GM12878 (cell line): ENCODE data around the gene CALM3. TPM values are rescaled to one million over a fixed set of nuclear protein-coding genes. Genes with fewer than 3 reads are reported as not detected.

Experiments used
- DPF2 ChIP-seq: fragments of 450-650 bp; IDR thresholded peaks from 2 replicates; pipeline ENCODE4 v1.6.1; 2017; ENCODE audit warnings: mild to moderate bottlenecking
- LARP7 ChIP-seq: fragments of 450-650 bp; IDR thresholded peaks from 2 replicates; pipeline ENCODE4 v1.6.1; 2017; ENCODE audit warnings: mild to moderate bottlenecking
- MXI1 ChIP-seq: fragments of 150-350 bp; IDR thresholded peaks from 2 replicates; pipeline ENCODE4 v1.6.1; 2011; ENCODE audit warnings: low read depth, mild to moderate bottlenecking, inconsistent platforms, low read length, improper control_type of control experiment
- NKRF ChIP-seq: fragments of 450-650 bp; conservative IDR thresholded peaks from 2 replicates; pipeline ENCODE4 v1.6.1; 2017; ENCODE audit warnings: mild to moderate bottlenecking, moderate library complexity
- POLR2A ChIP-seq: IDR thresholded peaks from 2 replicates; pipeline ENCODE4 v1.6.1; 2011; ENCODE audit warnings: low read depth, mild to moderate bottlenecking, low read length
- POLR2AphosphoS2 ChIP-seq: IDR thresholded peaks from 2 replicates; pipeline ENCODE4 v1.6.1; 2011; ENCODE audit warnings: low read depth, mild to moderate bottlenecking, low read length, improper control_type of control experiment, moderate library complexity
- POU2F2 ChIP-seq: IDR thresholded peaks from 3 replicates; pipeline ENCODE4 v1.6.1; 2011; ENCODE audit warnings: low read depth, mild to moderate bottlenecking, low read length, borderline replicate concordance
- RB1 ChIP-seq: fragments of 450-650 bp; formaldehyde crosslinking; IDR thresholded peaks from 2 replicates; pipeline ENCODE4 v1.6.1; 2017; ENCODE audit warnings: mild to moderate bottlenecking, borderline replicate concordance
- SMAD1 ChIP-seq: fragments of 450-650 bp; IDR thresholded peaks from 2 replicates; pipeline ENCODE4 v1.6.1; 2018; ENCODE audit warnings: mild to moderate bottlenecking, low read depth; ENCODE audit not compliant: partially characterized antibody
- SRF ChIP-seq, 2 experiments: IDR thresholded peaks; 2 replicates each; pipeline ENCODE4 v1.6.1; 2011; ENCODE audit warnings: low read depth in 2 of 2, low read length in 2 of 2, mild to moderate bottlenecking in 1 of 2, moderate library complexity in 1 of 2
- TAF1 ChIP-seq: IDR thresholded peaks from 2 replicates; pipeline ENCODE4 v1.6.1; 2011; ENCODE audit warnings: mild to moderate bottlenecking, low read depth, low read length, borderline replicate concordance
- TCF3 ChIP-seq: IDR thresholded peaks from 2 replicates; pipeline ENCODE4 v1.6.1; 2012; ENCODE audit warnings: low read depth, mild to moderate bottlenecking, low read length, borderline replicate concordance; ENCODE audit not compliant: insufficient read depth
- YY1 ChIP-seq: IDR thresholded peaks from 2 replicates; pipeline ENCODE4 v1.6.1; 2011; ENCODE audit warnings: low read depth, mild to moderate bottlenecking, low read length
- ZNF24 ChIP-seq: fragments of 450-650 bp; IDR thresholded peaks from 2 replicates; pipeline ENCODE4 v1.6.1; 2017; ENCODE audit warnings: antibody characterized with exemption, mild to moderate bottlenecking
- ZNF687 ChIP-seq: fragments of 450-650 bp; IDR thresholded peaks from 2 replicates; pipeline ENCODE4 v1.6.1; 2017; ENCODE audit warnings: mild to moderate bottlenecking, moderate library complexity
- polyA plus RNA-seq, 11 experiments: library from polyadenylated mRNA; depleted of rRNA in 4 of 11; unstranded in 6 of 11; stranded (reverse) in 5 of 11; fragments of >200 nt; fragmentation: Nextera tagmentation in 4 of 11; fragmentation: Illumina TruSeq in 1 of 11; extraction: Ambion mirVana in 4 of 11; extraction: Trizol in 1 of 11; gene quantifications; 1 replicate in 1 of 11; 2 replicates in 10 of 11; pipeline versions ENCODE4 v1.2.1 to v1.2.3, GENCODE V29; 2011 to 2016; ENCODE audit warnings: inconsistent platforms in 2 of 11, missing spikeins in 2 of 11, low read depth in 1 of 11
- total RNA-seq, 4 experiments: library from RNA; depleted of rRNA in 3 of 4; stranded (reverse); fragments of >200 nt in 3 of 4; fragmentation: Illumina TruSeq in 1 of 4; extraction: Trizol in 1 of 4; gene quantifications; 2 replicates each; pipeline versions ENCODE4 v1.2.1 to v1.2.3, GENCODE V29; 2013 to 2021
- TF ChIP-seq, protein P1 (sequence below): IDR thresholded peaks from 2 replicates; pipeline ENCODE4 v1.6.1; 2012; ENCODE audit warnings: low read depth, low read length, improper control_type of control experiment

Gene CALM3
- total and polyA plus RNA-seq, 10 of the 15 experiments (the other 5 are each of a cell fraction or from before 2014, with no cell fraction given): 164 to 849 (median 347) TPM

- TF ChIP-seq, protein P1, sequence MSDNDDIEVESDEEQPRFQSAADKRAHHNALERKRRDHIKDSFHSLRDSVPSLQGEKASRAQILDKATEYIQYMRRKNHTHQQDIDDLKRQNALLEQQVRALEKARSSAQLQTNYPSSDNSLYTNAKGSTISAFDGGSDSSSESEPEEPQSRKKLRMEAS: 0 out of 2 replicates have a peak, but pooled peaks have one; percentile 0
- TF ChIP-seq TAF1 (peak; percentile 53; the same call in 1 of the 2 replicates), ZNF687 (0 out of 2 replicates have a peak, but pooled peaks have one; percentile 51), DPF2 (peak; percentile 79), TCF3 (0 out of 2 replicates have a peak, but pooled peaks have one; percentile 53), ZNF24 (no peak), SMAD1 (no peak), LARP7 (peak; percentile 76; the same call in 1 of the 2 replicates), POLR2A (peak; percentile 92), POLR2AphosphoS2 (0 out of 2 replicates have a peak, but pooled peaks have one; percentile 28), MXI1 (peak; percentile 36; the same call in 1 of the 2 replicates), NKRF (peak; percentile 83; the same call in 1 of the 2 replicates), SRF (IDR thresholded peaks at IDR 0.05; ENCODE audit: low read depth in 2 of 2, low read length in 2 of 2) (no peak), POU2F2 (peak; percentile 45; the same call in 1 of the 3 replicates), RB1 (no peak), YY1 (0 out of 2 replicates have a peak, but pooled peaks have one; percentile 4)
Measured at GRCh38 chr19:46601318-46602224, at the start of gene CALM3 (continued).
